Erythroblast (primary cell): ENCODE results near the gene MAP7D3.

Experiments used
- GATA1 ChIP-seq: IDR thresholded peaks from 2 replicates; pipeline ENCODE4 v1.6.1; 2011; ENCODE audit warnings: low read depth, mild to moderate bottlenecking, control low read depth, low read length, moderate library complexity
- POLR2A ChIP-seq: IDR thresholded peaks from 2 replicates; pipeline ENCODE4 v1.6.1; 2011; ENCODE audit warnings: mild to moderate bottlenecking, low read length

DNA sequence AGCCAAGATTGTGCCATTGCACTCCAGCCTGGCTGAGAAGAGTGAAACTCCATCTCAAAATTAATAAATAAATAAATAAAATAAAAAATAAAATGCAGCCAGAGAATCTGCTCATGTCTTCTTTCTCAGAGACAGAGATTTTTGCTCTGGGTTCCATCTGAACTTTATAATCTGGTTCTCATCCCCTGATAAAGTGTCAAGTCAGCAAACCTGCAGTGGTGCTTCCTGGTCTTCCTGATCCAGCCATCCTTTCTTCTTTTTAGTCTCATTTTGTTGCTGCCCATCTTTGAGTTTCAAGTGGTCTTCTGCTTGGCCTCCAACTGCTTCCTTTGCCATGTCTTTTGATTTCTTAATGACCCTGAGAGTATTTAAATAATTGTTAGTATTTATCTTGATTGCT is 24.1 kb downstream of the MAP7D3 start:
- no peak for TF ChIP-seq POLR2A
- no peak for TF ChIP-seq GATA1
